ENCODE measurements around the gene MBOAT1.

The MBOAT1 gene

GRCh38 chr6:20113649-20114224 lies 98.5 kb downstream of the MBOAT1 start:
- no peak for TF ChIP-seq CTCF (IDR thresholded peaks at IDR 0.05; ENCODE audit: insufficient read depth, low read length)
- TF ChIP-seq, protein P1, sequence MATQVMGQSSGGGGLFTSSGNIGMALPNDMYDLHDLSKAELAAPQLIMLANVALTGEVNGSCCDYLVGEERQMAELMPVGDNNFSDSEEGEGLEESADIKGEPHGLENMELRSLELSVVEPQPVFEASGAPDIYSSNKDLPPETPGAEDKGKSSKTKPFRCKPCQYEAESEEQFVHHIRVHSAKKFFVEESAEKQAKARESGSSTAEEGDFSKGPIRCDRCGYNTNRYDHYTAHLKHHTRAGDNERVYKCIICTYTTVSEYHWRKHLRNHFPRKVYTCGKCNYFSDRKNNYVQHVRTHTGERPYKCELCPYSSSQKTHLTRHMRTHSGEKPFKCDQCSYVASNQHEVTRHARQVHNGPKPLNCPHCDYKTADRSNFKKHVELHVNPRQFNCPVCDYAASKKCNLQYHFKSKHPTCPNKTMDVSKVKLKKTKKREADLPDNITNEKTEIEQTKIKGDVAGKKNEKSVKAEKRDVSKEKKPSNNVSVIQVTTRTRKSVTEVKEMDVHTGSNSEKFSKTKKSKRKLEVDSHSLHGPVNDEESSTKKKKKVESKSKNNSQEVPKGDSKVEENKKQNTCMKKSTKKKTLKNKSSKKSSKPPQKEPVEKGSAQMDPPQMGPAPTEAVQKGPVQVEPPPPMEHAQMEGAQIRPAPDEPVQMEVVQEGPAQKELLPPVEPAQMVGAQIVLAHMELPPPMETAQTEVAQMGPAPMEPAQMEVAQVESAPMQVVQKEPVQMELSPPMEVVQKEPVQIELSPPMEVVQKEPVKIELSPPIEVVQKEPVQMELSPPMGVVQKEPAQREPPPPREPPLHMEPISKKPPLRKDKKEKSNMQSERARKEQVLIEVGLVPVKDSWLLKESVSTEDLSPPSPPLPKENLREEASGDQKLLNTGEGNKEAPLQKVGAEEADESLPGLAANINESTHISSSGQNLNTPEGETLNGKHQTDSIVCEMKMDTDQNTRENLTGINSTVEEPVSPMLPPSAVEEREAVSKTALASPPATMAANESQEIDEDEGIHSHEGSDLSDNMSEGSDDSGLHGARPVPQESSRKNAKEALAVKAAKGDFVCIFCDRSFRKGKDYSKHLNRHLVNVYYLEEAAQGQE (IDR thresholded peaks at IDR 0.05; ENCODE audit: insufficient replicate concordance, low read depth), result no peak
- no peak overlapping the region for H3K4me3 ChIP-seq (replicated peaks; ENCODE audit: insufficient read depth, low read length)
- no peak for DNase-seq (ENCODE audit: low read depth in 1 of 2, low spot score in 1 of 2)
- no peak overlapping the region for H3K27ac ChIP-seq (replicated peaks)
- no peaks in the 10 kb centered on the region for H3K27me3 ChIP-seq (ENCODE audit: insufficient read depth, poor library complexity, severe bottlenecking)

GRCh38 chr6:20112841-20113240 lies 99.4 kb downstream of the MBOAT1 start:
- DNase-seq (ENCODE audit: low read depth in 1 of 2, low spot score in 1 of 2), result no peak
- no peak overlapping the region for H3K4me3 ChIP-seq (replicated peaks; ENCODE audit: insufficient read depth, low read length)
- no peak overlapping the region for H3K27ac ChIP-seq (replicated peaks)
- no peaks in the 10 kb centered on the region for H3K27me3 ChIP-seq (ENCODE audit: insufficient read depth, poor library complexity, severe bottlenecking)
- TF ChIP-seq SPI1 (IDR thresholded peaks at IDR 0.05; ENCODE audit: borderline replicate concordance, low read depth) (no peak), CTCF (IDR thresholded peaks at IDR 0.05; ENCODE audit: insufficient read depth, low read length) (no peak), GABPA (IDR thresholded peaks at IDR 0.05; ENCODE audit: low read depth) (no peak), POLR2AphosphoS5 (IDR thresholded peaks at IDR 0.05; ENCODE audit: low read depth) (no peak)
- TF ChIP-seq, protein P1 (IDR thresholded peaks at IDR 0.05; ENCODE audit: insufficient replicate concordance, low read depth), result no peak

DNA sequence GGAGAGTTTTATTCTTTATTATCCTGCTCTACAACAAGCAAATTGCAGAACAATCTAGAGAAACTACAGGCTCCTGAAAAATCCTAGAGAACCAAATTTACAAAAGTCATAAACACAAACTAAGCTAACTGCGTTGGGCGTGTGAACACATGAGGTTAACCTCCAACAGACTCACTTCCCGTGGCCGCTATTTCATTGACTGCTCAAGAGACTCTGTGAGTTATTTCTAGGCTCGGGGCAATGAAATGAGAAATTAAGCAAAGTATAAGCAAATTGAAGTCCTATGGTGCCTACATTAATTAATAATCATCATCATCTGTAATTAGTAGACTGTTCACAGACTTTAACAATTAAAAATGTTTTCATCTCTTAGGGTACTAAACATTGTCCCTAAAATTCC lies 100.0 kb downstream of the MBOAT1 start:
- no peak overlapping the region for H3K4me3 ChIP-seq (replicated peaks; ENCODE audit: insufficient read depth, low read length)
- no peak overlapping the region for H3K27ac ChIP-seq (replicated peaks)
- TF ChIP-seq POLR2AphosphoS5 (IDR thresholded peaks at IDR 0.05; ENCODE audit: low read depth) (no peak), SPI1 (IDR thresholded peaks at IDR 0.05; ENCODE audit: borderline replicate concordance, low read depth) (no peak), GABPA (IDR thresholded peaks at IDR 0.05; ENCODE audit: low read depth) (no peak), CTCF (IDR thresholded peaks at IDR 0.05; ENCODE audit: insufficient read depth, low read length) (no peak)
- TF ChIP-seq, protein P1 (IDR thresholded peaks at IDR 0.05; ENCODE audit: insufficient replicate concordance, low read depth), result no peak
- no peaks in the 10 kb centered on the region for H3K27me3 ChIP-seq (ENCODE audit: insufficient read depth, poor library complexity, severe bottlenecking)
- no peak for DNase-seq (ENCODE audit: low read depth in 1 of 2, low spot score in 1 of 2)

All from HL-60 (cell line).